GM12874 (cell line): ENCODE measurements around the gene MARCHF4.

Experiments
- CTCF ChIP-seq: IDR thresholded peaks from 2 replicates; pipeline ENCODE4 v1.5.1; 2011; ENCODE audit warnings: low read depth, mild to moderate bottlenecking, control low read depth, low read length, moderate library complexity; ENCODE audit not compliant: insufficient read depth

MARCHF4 gene

GRCh38 chr2:216389570-216389969 lies 17.3 kb upstream of the MARCHF4 start:
- TF ChIP-seq CTCF, result no peak

DNA sequence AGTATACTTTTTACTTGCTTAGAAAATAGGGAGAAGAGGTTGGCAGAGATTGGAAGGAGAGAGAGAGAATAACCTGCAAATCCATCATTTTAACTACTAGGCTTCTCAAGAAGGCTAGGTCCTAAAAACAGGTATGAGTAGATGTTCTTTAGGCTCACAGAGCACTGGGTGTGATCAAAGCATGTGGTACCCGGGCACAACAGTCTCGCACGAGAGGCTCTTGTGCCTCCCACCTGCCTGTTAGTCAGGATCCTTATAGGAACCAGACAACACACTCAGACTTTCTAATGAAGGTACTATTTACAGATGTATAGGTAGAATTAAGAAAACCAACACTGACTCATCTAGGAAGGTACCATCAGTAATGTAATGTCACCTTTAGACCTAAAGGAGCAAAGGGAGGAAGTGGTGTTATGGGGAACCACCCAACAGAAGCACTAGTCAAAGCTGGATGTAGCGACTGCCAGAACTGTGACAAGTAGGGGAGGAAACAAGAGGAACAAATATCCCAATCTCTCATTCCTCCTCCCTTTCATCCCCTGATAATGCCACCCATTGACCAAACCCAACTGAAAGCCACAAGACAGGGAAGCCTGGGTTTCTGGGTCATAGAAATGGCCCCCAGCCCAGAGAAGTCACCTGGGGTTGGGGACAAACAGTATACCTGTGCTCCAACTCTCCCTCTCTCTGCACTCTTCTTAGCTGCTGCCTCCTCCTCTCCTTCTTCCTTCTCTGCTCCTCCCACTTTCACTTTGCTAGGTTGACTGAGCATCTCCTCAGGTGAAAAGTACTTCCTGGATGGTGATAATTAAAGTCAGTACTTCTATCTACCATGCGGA lies 16.0 kb upstream of the MARCHF4 start:
- no peak for TF ChIP-seq CTCF

DNA sequence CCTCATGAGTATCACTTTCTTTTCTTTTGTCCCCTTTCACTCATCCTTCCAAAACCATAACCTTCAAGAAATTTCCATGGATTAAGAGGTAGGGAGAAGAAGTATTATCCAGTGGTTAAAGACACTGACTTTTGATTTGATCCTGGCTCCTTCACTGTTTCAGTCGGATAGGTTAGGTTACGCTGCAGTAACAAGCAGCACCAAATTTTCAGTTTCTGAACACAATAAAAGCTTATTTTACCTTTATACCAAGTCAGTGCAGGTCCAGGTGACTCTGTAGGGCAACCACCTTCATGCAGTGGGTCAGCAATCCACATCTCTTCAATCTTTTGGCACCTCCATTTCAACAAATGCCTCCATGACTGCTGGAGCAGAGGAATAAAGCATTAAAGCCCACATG lies 15.0 kb upstream of the MARCHF4 start:
- no peak for TF ChIP-seq CTCF

DNA sequence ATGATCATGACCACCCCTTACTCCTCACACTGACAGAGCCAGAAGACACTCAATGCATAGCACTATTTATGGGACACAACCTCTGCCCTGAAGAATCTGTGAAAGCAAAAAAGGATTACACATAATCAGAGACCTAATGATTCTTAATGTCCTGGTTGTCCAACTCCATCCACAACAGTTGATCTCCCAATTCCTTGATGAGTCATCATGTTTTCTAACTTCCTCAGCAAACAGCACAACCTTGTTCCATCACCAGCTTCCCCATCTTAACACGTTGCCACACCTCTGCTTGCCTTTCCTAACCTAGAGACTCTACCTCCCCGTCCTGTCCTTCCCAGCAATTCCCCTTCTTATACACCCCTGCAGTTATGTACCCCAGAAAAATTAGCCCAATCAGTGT lies 13.2 kb upstream of the MARCHF4 start:
- no peak for TF ChIP-seq CTCF

- TF ChIP-seq CTCF, result no peak
These were observed 7.7 kb upstream of the MARCHF4 start for GRCh38 chr2:216379977-216380376.

DNA sequence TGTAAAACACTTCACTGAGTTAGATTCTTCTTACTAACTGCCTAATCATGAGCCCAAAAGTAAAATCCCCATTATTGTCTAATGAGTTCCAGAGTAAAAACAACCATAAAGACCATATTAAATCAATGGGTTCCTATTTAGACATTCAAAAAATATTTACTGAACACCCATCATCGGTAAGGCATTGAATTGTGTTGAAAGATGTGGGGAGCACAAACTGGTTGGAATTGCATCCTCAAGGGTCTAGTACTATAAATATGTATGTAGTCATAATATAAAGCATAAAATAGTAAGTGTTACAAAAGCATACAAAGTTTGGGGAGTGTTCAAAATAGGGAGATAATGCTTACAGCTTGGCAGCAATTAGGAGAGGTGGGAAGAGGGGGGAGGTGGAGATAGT lies 3.0 kb upstream of the MARCHF4 start:
- no peak for TF ChIP-seq CTCF

DNA sequence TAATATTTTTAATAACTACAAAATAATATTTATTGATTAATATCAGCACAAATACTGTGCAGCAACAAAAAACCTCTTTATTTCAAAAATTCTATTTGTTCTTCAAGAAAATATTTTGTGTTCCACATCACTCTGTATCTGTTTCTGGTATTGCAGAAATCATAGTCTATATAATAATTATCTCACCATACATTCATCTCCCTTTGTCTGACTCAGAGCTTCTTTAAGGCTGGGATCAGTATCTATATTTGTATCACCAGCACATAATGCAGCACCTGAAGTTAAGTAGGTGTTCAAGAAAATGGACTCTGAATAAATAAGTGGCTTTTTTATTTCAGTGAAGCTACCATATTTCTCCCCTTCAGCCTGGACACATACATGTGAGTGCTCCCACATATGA lies 1.6 kb upstream of the MARCHF4 start:
- TF ChIP-seq CTCF, result no peak
